K562 (cell line): ENCODE measurements around the gene SEC14L2. TPM values are rescaled to one million over a fixed set of nuclear protein-coding genes. Genes with fewer than 3 reads are reported as not detected.

Source experiments
- ASH1L ChIP-seq: fragments of 450-650 bp; IDR thresholded peaks from 2 replicates; pipeline ENCODE4 v1.6.1; 2018; ENCODE audit warnings: borderline replicate concordance, mild to moderate bottlenecking, low read depth; ENCODE audit not compliant: partially characterized antibody
- ATF3 ChIP-seq, 2 experiments: fragments of 450-650 bp in 1 of 2; sonication (generic) in 1 of 2; formaldehyde crosslinking in 1 of 2; IDR thresholded peaks in 1 of 2; conservative IDR thresholded peaks in 1 of 2; 2 replicates each; pipeline versions ENCODE4 v1.6.1 to v1.8.1; 2016 to 2023; ENCODE audit warnings: mild to moderate bottlenecking in 2 of 2, moderate library complexity in 2 of 2, inconsistent platforms in 1 of 2, missing genetic modification reagents in 1 of 2
- CHD2 ChIP-seq: IDR thresholded peaks from 2 replicates; pipeline ENCODE4 v1.6.1; 2011; ENCODE audit warnings: low read depth, low read length
- CXXC5 ChIP-seq: fragments of 250-450 bp; sonication (Bioruptor Pico); IDR thresholded peaks from 2 replicates; pipeline ENCODE4 v1.8.0; 2022; ENCODE audit warnings: inconsistent platforms, mild to moderate bottlenecking, moderate library complexity
- MAX ChIP-seq: sonication (generic); formaldehyde crosslinking; IDR thresholded peaks from 2 replicates; pipeline ENCODE4 v1.9.0; 2022; ENCODE audit warnings: mild to moderate bottlenecking, missing genetic modification reagents
- PTRF ChIP-seq: fragments of 450-650 bp; IDR thresholded peaks from 2 replicates; pipeline ENCODE4 v1.6.1; 2016; ENCODE audit warnings: mild to moderate bottlenecking, missing genetic modification characterization, missing compliant biosample characterization
- TFAM ChIP-seq: fragments of 250-450 bp; sonication (Bioruptor Pico); conservative IDR thresholded peaks from 2 replicates; pipeline ENCODE4 v1.5.0; 2021; ENCODE audit warnings: mild to moderate bottlenecking, moderate library complexity
- THRAP3 ChIP-seq: fragments of 450-650 bp; IDR thresholded peaks from 2 replicates; pipeline ENCODE4 v1.6.1; 2016; ENCODE audit warnings: mild to moderate bottlenecking, inconsistent platforms, borderline replicate concordance
- USF2 ChIP-seq: sonication (generic); formaldehyde crosslinking; IDR thresholded peaks from 2 replicates; pipeline ENCODE4 v1.5.0; 2020; ENCODE audit warnings: missing genetic modification reagents
- ZFP1 ChIP-seq: fragments of 450-650 bp; formaldehyde crosslinking; IDR thresholded peaks from 2 replicates; pipeline ENCODE4 v1.4.0; 2020; ENCODE audit warnings: mild to moderate bottlenecking, mixed read lengths
- ZNF12 ChIP-seq: sonication (generic); formaldehyde crosslinking; IDR thresholded peaks from 2 replicates; pipeline ENCODE4 v1.4.0; 2020; ENCODE audit warnings: mild to moderate bottlenecking, missing genetic modification reagents
- ZNF407 ChIP-seq: fragments of 450-650 bp; IDR thresholded peaks from 2 replicates; pipeline ENCODE4 v1.6.1; 2016; ENCODE audit warnings: low read depth
- ZNF57 ChIP-seq: fragments of 450-650 bp; formaldehyde crosslinking; IDR thresholded peaks from 2 replicates; pipeline ENCODE4 v1.4.0; 2020; ENCODE audit warnings: mild to moderate bottlenecking, moderate library complexity
- ZNF586 ChIP-seq: fragments of 450-650 bp; formaldehyde crosslinking; conservative IDR thresholded peaks from 2 replicates; pipeline ENCODE4 v1.4.0; 2020; ENCODE audit warnings: mild to moderate bottlenecking, moderate library complexity
- ZNF655 ChIP-seq: fragments of 250-450 bp; sonication (Bioruptor Pico); IDR thresholded peaks from 2 replicates; pipeline ENCODE4 v1.5.0; 2021
- ZNF707 ChIP-seq: fragments of 250-450 bp; sonication (Bioruptor Pico); conservative IDR thresholded peaks from 2 replicates; pipeline ENCODE4 v1.8.0; 2022; ENCODE audit warnings: inconsistent platforms, mild to moderate bottlenecking, moderate library complexity
- polyA plus RNA-seq, 8 experiments: library from polyadenylated mRNA; depleted of rRNA in 4 of 8; stranded (reverse) in 5 of 8; unstranded in 3 of 8; fragments of >200 nt; fragmentation: Nextera tagmentation in 2 of 8; fragmentation: Illumina TruSeq in 1 of 8; extraction: Ambion mirVana in 2 of 8; extraction: Trizol in 1 of 8; gene quantifications; 2 replicates each; pipeline versions ENCODE4 v1.2.1 to v1.2.3, GENCODE V29; 2011 to 2014; ENCODE audit warnings: inconsistent platforms in 1 of 8, missing spikeins in 1 of 8
- total RNA-seq, 7 experiments: library from RNA; depleted of rRNA in 6 of 7; stranded (reverse); fragments of >200 nt in 6 of 7; fragmentation: Illumina TruSeq in 2 of 7; extraction: Trizol in 2 of 7; gene quantifications; 2 replicates each; pipeline versions ENCODE4 v1.2.1 to v1.2.3, GENCODE V29; 2011 to 2021; ENCODE audit warnings: low replicate concordance in 1 of 7

The SEC14L2 gene
- total and polyA plus RNA-seq, 9 of the 15 experiments (the other 6 are each of a cell fraction or from before 2014, with no cell fraction given) = 0.03 to 0.17 (median 0.10) TPM

GRCh38 chr22:30390974-30391691 is 5.7 kb upstream of the SEC14L2 start (continued):
- no peak for TF ChIP-seq ZNF407
- no peak for TF ChIP-seq ZNF12 (CRISPR knock-in tag)
- no peak for TF ChIP-seq ZNF586 (CRISPR knock-in tag)
- no peak for TF ChIP-seq PTRF (tag)
- no peak for TF ChIP-seq CXXC5
- TF ChIP-seq ATF3 (IDR thresholded peaks at IDR 0.05) = peak; percentile 65
- TF ChIP-seq ATF3 (CRISPR knock-in tag; conservative IDR thresholded peaks at IDR 0.05) = no peak
- no peak for TF ChIP-seq TFAM (CRISPR knock-in tag)
- TF ChIP-seq CHD2 = no peak
- TF ChIP-seq ZNF707 = peak; percentile 99
- TF ChIP-seq ZNF57 (CRISPR knock-in tag) = no peak
- no peak for TF ChIP-seq ASH1L
- no peak; the same call in 1 of the 2 replicates for TF ChIP-seq USF2 (CRISPR knock-in tag)
- no peak for TF ChIP-seq ZFP1
- no peak for TF ChIP-seq ZNF655
- TF ChIP-seq MAX = peak; percentile 66
- TF ChIP-seq THRAP3 = no peak
